K562 (cell line): ENCODE measurements around the gene RGS14. TPM values are rescaled to one million over a fixed set of nuclear protein-coding genes. Genes with fewer than 3 reads are reported as not detected.
A peak's percentile ranks its signal among the peaks of the same experiment; 100 is the strongest.

ENCODE experiments used
- ARID3B ChIP-seq: fragments of 250-450 bp; sonication (Bioruptor Pico); IDR thresholded peaks from 2 replicates; pipeline ENCODE4 v1.4.0; 2020; ENCODE audit warnings: borderline replicate concordance
- FOXA3 ChIP-seq, 2 experiments: fragments of 450-650 bp in 1 of 2; sonication (generic) in 1 of 2; formaldehyde crosslinking; IDR thresholded peaks in 1 of 2; conservative IDR thresholded peaks in 1 of 2; 2 replicates each; pipeline versions ENCODE4 v1.4.0 to v1.8.0; 2020 to 2022; ENCODE audit warnings: mild to moderate bottlenecking in 2 of 2, missing genetic modification reagents in 1 of 2
- FOXJ2 ChIP-seq: fragments of 200-800 bp; sonication (Bioruptor generic); IDR thresholded peaks from 2 replicates; pipeline ENCODE4 v1.6.1; 2016; ENCODE audit warnings: missing genetic modification characterization, missing compliant biosample characterization
- GATAD2B ChIP-seq: fragments of 450-650 bp; IDR thresholded peaks from 2 replicates; pipeline ENCODE4 v1.6.1; 2017; ENCODE audit warnings: mild to moderate bottlenecking, borderline replicate concordance
- HCFC1 ChIP-seq: IDR thresholded peaks from 2 replicates; pipeline ENCODE4 v1.6.1; 2012; ENCODE audit warnings: low read depth, low read length, improper control_type of control experiment
- HNRNPL ChIP-seq: fragments of 200-400 bp; formaldehyde crosslinking; IDR thresholded peaks from 2 replicates; pipeline ENCODE4 v1.6.1; 2017; ENCODE audit warnings: low read depth, mild to moderate bottlenecking, low read length
- HNRNPLL ChIP-seq: fragments of 200-400 bp; formaldehyde crosslinking; IDR thresholded peaks from 2 replicates; pipeline ENCODE4 v1.6.1; 2017; ENCODE audit warnings: low read length, low read depth, mild to moderate bottlenecking; ENCODE audit not compliant: poor library complexity, severe bottlenecking
- MLX ChIP-seq, 2 experiments: fragments of 450-650 bp in 1 of 2; sonication (generic) in 1 of 2; formaldehyde crosslinking; conservative IDR thresholded peaks; 2 replicates each; pipeline versions ENCODE4 v1.4.0 to v1.8.1; 2020 to 2022; ENCODE audit warnings: mild to moderate bottlenecking in 1 of 2, missing genetic modification reagents in 1 of 2
- MTA1 ChIP-seq: fragments of 450-650 bp; IDR thresholded peaks from 2 replicates; pipeline ENCODE4 v1.6.1; 2017; ENCODE audit warnings: borderline replicate concordance
- NBN ChIP-seq: fragments of 450-650 bp; IDR thresholded peaks from 2 replicates; pipeline ENCODE4 v1.6.1; 2016; ENCODE audit warnings: low read depth, mild to moderate bottlenecking
- NONO ChIP-seq, 2 experiments: fragments of 200-400 bp in 1 of 2; fragments of 450-650 bp in 1 of 2; formaldehyde crosslinking in 1 of 2; IDR thresholded peaks; 2 replicates each; pipeline ENCODE4 v1.6.1; 2017; ENCODE audit warnings: low read depth in 2 of 2, mild to moderate bottlenecking in 2 of 2, moderate library complexity in 2 of 2, low read length in 1 of 2
- POLR2G ChIP-seq: fragments of 200-400 bp; formaldehyde crosslinking; IDR thresholded peaks from 2 replicates; pipeline ENCODE4 v1.6.1; 2017; ENCODE audit warnings: low read depth, mild to moderate bottlenecking, antibody characterized with exemption, low read length, moderate library complexity
- POU5F1 ChIP-seq: fragments of 150-350 bp; IDR thresholded peaks from 2 replicates; pipeline ENCODE4 v1.6.1; 2014; ENCODE audit warnings: borderline replicate concordance, low read length, low read depth, mild to moderate bottlenecking; ENCODE audit not compliant: partially characterized antibody
- PYGO2 ChIP-seq: fragments of 450-650 bp; IDR thresholded peaks from 2 replicates; pipeline ENCODE4 v1.6.1; 2016; ENCODE audit warnings: mild to moderate bottlenecking, missing genetic modification characterization, moderate library complexity, missing compliant biosample characterization
- RBM15 ChIP-seq: fragments of 200-400 bp; formaldehyde crosslinking; IDR thresholded peaks from 2 replicates; pipeline ENCODE4 v1.6.1; 2018; ENCODE audit warnings: mild to moderate bottlenecking, low read length, moderate library complexity; ENCODE audit not compliant: insufficient read depth
- SAFB ChIP-seq: fragments of 200-400 bp; formaldehyde crosslinking; IDR thresholded peaks from 2 replicates; pipeline ENCODE4 v1.6.1; 2017; ENCODE audit warnings: low read depth, low read length, borderline replicate concordance
- SRSF1 ChIP-seq: fragments of 200-400 bp; formaldehyde crosslinking; IDR thresholded peaks from 2 replicates; pipeline ENCODE4 v1.6.1; 2017; ENCODE audit warnings: mild to moderate bottlenecking, low read depth, low read length, moderate library complexity
- TAL1 ChIP-seq: fragments of 450-650 bp; IDR thresholded peaks from 2 replicates; pipeline ENCODE4 v1.6.1; 2016; ENCODE audit warnings: mild to moderate bottlenecking
- TCF3 ChIP-seq: sonication (generic); formaldehyde crosslinking; IDR thresholded peaks from 2 replicates; pipeline ENCODE4 v1.4.0; 2020; ENCODE audit warnings: mild to moderate bottlenecking, missing genetic modification reagents
- XRCC4 ChIP-seq: IDR thresholded peaks from one replicate; pipeline ENCODE4 v1.6.1; 2011; ENCODE audit not compliant: insufficient read depth, insufficient read length; ENCODE audit errors: extremely low read depth
- ZNF282 ChIP-seq: sonication (generic); formaldehyde crosslinking; IDR thresholded peaks from 2 replicates; pipeline ENCODE4 v1.8.1; 2023; ENCODE audit warnings: missing genetic modification reagents
- ZNF41 ChIP-seq: fragments of 250-450 bp; sonication (Bioruptor Pico); conservative IDR thresholded peaks from 2 replicates; pipeline ENCODE4 v1.4.0; 2020; ENCODE audit warnings: mild to moderate bottlenecking
- ZNF766 ChIP-seq: fragments of 200-800 bp; sonication (Bioruptor generic); conservative IDR thresholded peaks from 2 replicates; pipeline ENCODE4 v1.6.1; 2016; ENCODE audit warnings: missing genetic modification characterization, missing compliant biosample characterization
- polyA plus RNA-seq, 8 experiments: library from polyadenylated mRNA; depleted of rRNA in 4 of 8; stranded (reverse) in 5 of 8; unstranded in 3 of 8; fragments of >200 nt; fragmentation: Nextera tagmentation in 2 of 8; fragmentation: Illumina TruSeq in 1 of 8; extraction: Ambion mirVana in 2 of 8; extraction: Trizol in 1 of 8; gene quantifications; 2 replicates each; pipeline versions ENCODE4 v1.2.1 to v1.2.3, GENCODE V29; 2011 to 2014; ENCODE audit warnings: inconsistent platforms in 1 of 8, missing spikeins in 1 of 8
- total RNA-seq, 7 experiments: library from RNA; depleted of rRNA in 6 of 7; stranded (reverse); fragments of >200 nt in 6 of 7; fragmentation: Illumina TruSeq in 2 of 7; extraction: Trizol in 2 of 7; gene quantifications; 2 replicates each; pipeline versions ENCODE4 v1.2.1 to v1.2.3, GENCODE V29; 2011 to 2021; ENCODE audit warnings: low replicate concordance in 1 of 7

Gene RGS14
- total and polyA plus RNA-seq, 9 of the 15 experiments (the other 6 are each of a cell fraction or from before 2014, with no cell fraction given) = 0.28 to 75.9 (median 34.5) TPM

GRCh38 chr5:177367323-177367848, 9.7 kb downstream of the RGS14 start (continued):
- TF ChIP-seq XRCC4 = no peak
- TF ChIP-seq FOXA3 (CRISPR knock-in tag; conservative IDR thresholded peaks at IDR 0.05 in 1 of 2, IDR thresholded peaks at IDR 0.05 in 1 of 2) = peak in 1 of 2 experiments; percentile 63; a peak in 2 of 4 replicates
- peak; percentile 11; the same call in 1 of the 2 replicates for TF ChIP-seq GATAD2B
- TF ChIP-seq HNRNPLL = peak; percentile 6
- TF ChIP-seq SAFB = 0 out of 2 replicates have a peak, but pooled peaks have one; percentile 14
- TF ChIP-seq TCF3 = 0 out of 2 replicates have a peak, but pooled peaks have one; percentile 30
- no peak; the same call in 1 of the 2 replicates for TF ChIP-seq HCFC1
- no peak for TF ChIP-seq FOXJ2 (tag)
- TF ChIP-seq ZNF282 (CRISPR knock-in tag) = no peak
- no peak for TF ChIP-seq ZNF766 (CRISPR knock-in tag)
- TF ChIP-seq ZNF41 (CRISPR knock-in tag) = 0 out of 2 replicates have a peak, but pooled peaks have one; percentile 26
- peak; percentile 80 for TF ChIP-seq HNRNPL
- TF ChIP-seq ARID3B (CRISPR knock-in tag) = 0 out of 2 replicates have a peak, but pooled peaks have one; percentile 41
- no peak for TF ChIP-seq SRSF1
- no peak for TF ChIP-seq POU5F1
- TF ChIP-seq RBM15 = no peak
- TF ChIP-seq NONO (IDR thresholded peaks at IDR 0.05; ENCODE audit: low read depth in 2 of 2, low read length in 1 of 2) = no peak
- peak in 1 of 2 experiments; percentile 97; a peak in 2 of 4 replicates for TF ChIP-seq MLX (CRISPR knock-in tag; conservative IDR thresholded peaks at IDR 0.05)
- no peak for TF ChIP-seq POLR2G
- TF ChIP-seq TAL1 = no peak
- TF ChIP-seq PYGO2 (tag) = no peak
- no peak for TF ChIP-seq MTA1
- no peak for TF ChIP-seq NBN
